AG04449 (cell line): ENCODE data around the gene SPEM2.

Experiments used
- CTCF ChIA-PET: fragments of 350-600 bp; formaldehyde crosslinking; extraction: SDS; loops from one replicate; lab custom pipeline; 2021; ENCODE audit warnings: antibody characterized with exemption; lab: Yijun Ruan, JAX
- POLR2A ChIA-PET: fragments of 400-600, 350-600 bp; formaldehyde crosslinking; extraction: SDS; loops from one replicate; lab custom pipeline; 2020; ENCODE audit warnings: antibody characterized with exemption, inconsistent platforms; lab: Yijun Ruan, JAX
- DNase-seq: peaks from one replicate; pipeline ENCODE4 v3.0.0-alpha.2; 2010; ENCODE audit warnings: low read depth, low spot score
- H3K4me3 ChIP-seq: 2 replicates; pipeline ENCODE4 v1.5.1; 2011; ENCODE audit warnings: low read depth, mild to moderate bottlenecking, control low read depth, low read length
- CTCF ChIP-seq: IDR thresholded peaks from one replicate; pipeline ENCODE4 v1.5.1; 2011; ENCODE audit warnings: mild to moderate bottlenecking, moderate library complexity, low read length, control low read depth, inconsistent platforms; ENCODE audit not compliant: insufficient read depth; ENCODE audit errors: missing control alignments

SPEM2 gene

GRCh38 chr17:7440113-7440833 lies 14.9 kb downstream of the SPEM2 start:
- no peak for TF ChIP-seq CTCF
- ChIA-PET POLR2A (interaction anchor here (0.6 to 2.1 kb wide), 3 partner anchors 36 to 44 kb away, joined by 3 to 6 read pairs (median 6); partner anchors contain the start of genes POLR2A, TMEM256 and ZBTB4), CTCF (interaction anchor here (0.9 to 3.1 kb wide), 6 partner anchors 19 to 121 kb away, joined by 3 to 16 read pairs (median 4); partner anchors contain the start of gene TMEM95)
- peak overlapping the region; percentile 38 for H3K4me3 ChIP-seq
- DNase-seq, result no peak

- CTCF ChIA-PET, result interaction anchor here (0.9 to 3.1 kb wide), 9 partner anchors 14 to 247 kb away, joined by 3 to 16 read pairs (median 3); partner anchors contain the start of genes TMEM95, TP53 and WRAP53
- POLR2A ChIA-PET, result interaction anchor here (0.6 to 2.1 kb wide), 5 partner anchors 37 to 75 kb away, joined by 3 to 6 read pairs (median 3); partner anchors contain the start of genes POLR2A, TMEM256 and ZBTB4
- peak overlapping the region; percentile 38 for H3K4me3 ChIP-seq
- DNase-seq, result no peak
- TF ChIP-seq CTCF, result peak; percentile 9
These were observed 15.4 kb downstream of the SPEM2 start for GRCh38 chr17:7440834-7441195.

GRCh38 chr17:7441266-7441665 lies 15.8 kb downstream of the SPEM2 start:
- TF ChIP-seq CTCF, result no peak
- DNase-seq, result no peak
- no peak overlapping the region for H3K4me3 ChIP-seq
- ChIA-PET CTCF (interaction anchor here (0.9 to 3.1 kb wide), 7 partner anchors 13 to 247 kb away, joined by 3 to 16 read pairs (median 3); partner anchors contain the start of genes TMEM95, TP53 and WRAP53), POLR2A (interaction anchor here (0.6 to 2.1 kb wide), 4 partner anchors 37 to 75 kb away, joined by 3 to 6 read pairs (median 4); partner anchors contain the start of genes TMEM256 and ZBTB4)

- DNase-seq, result no peak
- no peak for TF ChIP-seq CTCF
- CTCF ChIA-PET, result interaction anchor here (1.1 to 3.1 kb wide), 4 partner anchors 12 to 86 kb away, joined by 3 to 16 read pairs (median 4); partner anchors contain the start of gene TMEM95
- no peak overlapping the region for H3K4me3 ChIP-seq
- POLR2A ChIA-PET, result interaction anchor here (0.7 kb wide), 1 partner anchor 38 kb away, joined by 3 read pairs; the partner anchor contains the start of gene TMEM256
These were observed 16.7 kb downstream of the SPEM2 start for GRCh38 chr17:7442142-7442541.

GRCh38 chr17:7443499-7444485 lies 18.4 kb downstream of the SPEM2 start:
- ChIA-PET POLR2A (interaction anchor here (0.7 to 1.2 kb wide), 3 partner anchors 11 to 49 kb away, joined by 3 to 10 read pairs (median 4); partner anchors contain the start of genes PLSCR3 and POLR2A), CTCF (interaction anchor here (0.9 to 8.8 kb wide), 6 partner anchors 7 to 171 kb away, joined by 3 to 62 read pairs (median 3); partner anchors contain the start of genes FXR2, SENP3 and TMEM102)
- no peak for DNase-seq
- H3K4me3 ChIP-seq, result no peak overlapping the region
- TF ChIP-seq CTCF, result no peak
